ENCODE measurements around the gene XRCC5.

DNA sequence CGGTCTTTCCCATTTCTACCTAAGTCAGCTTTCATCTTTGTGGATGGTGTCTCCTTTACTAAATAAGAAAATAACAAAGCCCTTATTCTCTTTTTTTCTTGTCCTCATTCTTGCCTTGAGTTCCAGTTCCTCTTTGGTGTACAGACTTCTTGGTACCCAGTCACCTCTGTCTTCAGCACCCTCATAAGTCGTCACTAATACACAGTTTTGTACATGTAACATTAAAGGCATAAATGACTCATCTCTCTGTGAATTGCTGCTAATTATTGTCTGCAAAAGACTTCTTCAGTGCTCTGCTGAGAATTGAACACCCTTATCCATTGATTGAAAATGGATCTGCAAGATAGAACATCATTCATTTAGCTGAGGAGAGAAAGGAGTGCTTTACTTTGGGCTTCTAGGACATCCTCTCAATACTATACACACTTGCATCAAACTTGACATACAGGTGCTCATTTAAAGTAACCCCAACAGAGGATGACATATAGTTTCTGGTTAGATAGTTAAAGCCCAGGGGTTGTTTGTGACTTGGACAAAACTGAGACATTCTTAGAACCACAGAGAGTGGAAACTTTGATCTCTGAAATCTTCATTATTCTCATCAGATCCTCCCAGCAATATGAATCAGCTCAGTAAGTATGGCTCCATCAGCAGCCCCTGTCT is 97.0 kb downstream of the XRCC5 start:
- TF ChIP-seq, protein P1, sequence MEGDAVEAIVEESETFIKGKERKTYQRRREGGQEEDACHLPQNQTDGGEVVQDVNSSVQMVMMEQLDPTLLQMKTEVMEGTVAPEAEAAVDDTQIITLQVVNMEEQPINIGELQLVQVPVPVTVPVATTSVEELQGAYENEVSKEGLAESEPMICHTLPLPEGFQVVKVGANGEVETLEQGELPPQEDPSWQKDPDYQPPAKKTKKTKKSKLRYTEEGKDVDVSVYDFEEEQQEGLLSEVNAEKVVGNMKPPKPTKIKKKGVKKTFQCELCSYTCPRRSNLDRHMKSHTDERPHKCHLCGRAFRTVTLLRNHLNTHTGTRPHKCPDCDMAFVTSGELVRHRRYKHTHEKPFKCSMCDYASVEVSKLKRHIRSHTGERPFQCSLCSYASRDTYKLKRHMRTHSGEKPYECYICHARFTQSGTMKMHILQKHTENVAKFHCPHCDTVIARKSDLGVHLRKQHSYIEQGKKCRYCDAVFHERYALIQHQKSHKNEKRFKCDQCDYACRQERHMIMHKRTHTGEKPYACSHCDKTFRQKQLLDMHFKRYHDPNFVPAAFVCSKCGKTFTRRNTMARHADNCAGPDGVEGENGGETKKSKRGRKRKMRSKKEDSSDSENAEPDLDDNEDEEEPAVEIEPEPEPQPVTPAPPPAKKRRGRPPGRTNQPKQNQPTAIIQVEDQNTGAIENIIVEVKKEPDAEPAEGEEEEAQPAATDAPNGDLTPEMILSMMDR (IDR thresholded peaks at IDR 0.05) = no peak
- no peak for TF ChIP-seq POLR2A (IDR thresholded peaks at IDR 0.05)
